SK-N-SH (cell line): ENCODE results near the gene ZNF610. TPM values are rescaled to one million over a fixed set of nuclear protein-coding genes. Genes with fewer than 3 reads are reported as not detected.

Source experiments
- CTCF ChIA-PET: fragments of 300-600, 350-600 bp; formaldehyde crosslinking; extraction: SDS; loops from one replicate; lab custom pipeline; 2021; lab: Yijun Ruan, JAX
- POLR2A ChIA-PET: fragments of 350-600 bp; sonication (Branson Sonifier 250); formaldehyde crosslinking; extraction: SDS; loops from one replicate; lab custom pipeline; 2020; ENCODE audit warnings: antibody characterized with exemption, inconsistent platforms; lab: Yijun Ruan, JAX
- DNase-seq: peaks from one replicate; pipeline ENCODE4 v3.0.0; 2012
- H2AFZ ChIP-seq: fragments of 200-600 bp; sonication (generic); 2 replicates; pipeline ENCODE4 v1.8.1; 2016; ENCODE audit warnings: antibody characterized with exemption, mild to moderate bottlenecking, low read depth
- H3F3A ChIP-seq: fragments of 200-600 bp; sonication (generic); replicated peaks from 2 replicates; pipeline ENCODE3; 2016; ENCODE audit warnings: antibody characterized with exemption, mild to moderate bottlenecking; ENCODE audit not compliant: insufficient read depth
- H3K27ac ChIP-seq, 2 experiments: fragments of 200-500 bp in 1 of 2; fragments of 200-600 bp in 1 of 2; sonication (Bioruptor generic) in 1 of 2; sonication (generic), shearing (Covaris generic) in 1 of 2; 2 replicates each; pipeline versions ENCODE4 v1.5.1 to v1.6.1; 2014 to 2016; ENCODE audit warnings: low read depth in 2 of 2, inconsistent platforms in 1 of 2, low read length in 1 of 2, mild to moderate bottlenecking in 1 of 2, mixed read lengths in 1 of 2
- H3K27me3 ChIP-seq: fragments of 200-600 bp; sonication (generic), shearing (Covaris generic); 2 replicates; pipeline ENCODE4 v1.6.1; 2016; ENCODE audit warnings: mixed run types; ENCODE audit not compliant: insufficient read depth
- H3K36me3 ChIP-seq, 2 experiments: fragments of 200-500 bp in 1 of 2; fragments of 200-600 bp in 1 of 2; sonication (Bioruptor generic) in 1 of 2; sonication (generic) in 1 of 2; replicated peaks in 1 of 2; 2 replicates each; pipeline versions ENCODE3 to v1.5.1; 2014 to 2016; ENCODE audit warnings: low read length in 1 of 2, mild to moderate bottlenecking in 1 of 2; ENCODE audit not compliant: insufficient read depth in 2 of 2, control insufficient read depth in 1 of 2
- H3K4me1 ChIP-seq, 2 experiments: fragments of 200-500 bp in 1 of 2; fragments of 200-600 bp in 1 of 2; sonication (Bioruptor generic) in 1 of 2; sonication (generic), shearing (Covaris generic) in 1 of 2; 2 replicates each; pipeline versions ENCODE4 v1.5.1 to v1.6.1; 2014 to 2016; ENCODE audit warnings: low read depth in 1 of 2, low read length in 1 of 2, mixed run types in 1 of 2; ENCODE audit not compliant: insufficient read depth in 2 of 2, control insufficient read depth in 1 of 2
- H3K4me2 ChIP-seq: fragments of 200-600 bp; sonication (generic), shearing (Covaris generic); 2 replicates; pipeline ENCODE4 v1.6.1; 2017; ENCODE audit warnings: mixed run types
- H3K4me3 ChIP-seq, 2 experiments: fragments of 200-500 bp in 1 of 2; fragments of 200-600 bp in 1 of 2; sonication (Bioruptor generic) in 1 of 2; sonication (generic), shearing (Covaris generic) in 1 of 2; 2 replicates each; pipeline versions ENCODE4 v1.5.1 to v1.8.1; 2014 to 2016; ENCODE audit warnings: low read depth in 2 of 2, inconsistent platforms in 1 of 2, low read length in 1 of 2, mild to moderate bottlenecking in 1 of 2, mixed read lengths in 1 of 2, moderate library complexity in 1 of 2
- H3K79me2 ChIP-seq: fragments of 200-600 bp; sonication (generic); 2 replicates; pipeline ENCODE4 v1.8.1; 2017; ENCODE audit warnings: mild to moderate bottlenecking; ENCODE audit not compliant: insufficient read depth
- H3K9ac ChIP-seq: fragments of 200-600 bp; sonication (generic); 2 replicates; pipeline ENCODE4 v1.6.1; 2017; ENCODE audit warnings: mixed run types
- H3K9me2 ChIP-seq: fragments of 200-600 bp; sonication (generic); 2 replicates; pipeline ENCODE4 v1.6.1; 2017; ENCODE audit warnings: mixed run types
- H3K9me3 ChIP-seq: fragments of 200-600 bp; sonication (generic); 2 replicates; pipeline ENCODE4 v1.6.1; 2017; ENCODE audit warnings: mixed run types, mild to moderate bottlenecking, moderate library complexity
- H4K20me1 ChIP-seq: fragments of 200-600 bp; sonication (generic); 2 replicates; pipeline ENCODE4 v1.6.1; 2017; ENCODE audit warnings: mild to moderate bottlenecking, mixed run types; ENCODE audit not compliant: insufficient read depth
- CHD2 ChIP-seq: fragments of 150-350 bp; IDR thresholded peaks from 2 replicates; pipeline ENCODE4 v1.6.1; 2018; ENCODE audit warnings: low read length; ENCODE audit not compliant: partially characterized antibody
- EZH2phosphoT487 ChIP-seq: fragments of 200-600 bp; sonication (generic); IDR thresholded peaks from 2 replicates; pipeline ENCODE4 v1.6.1; 2017; ENCODE audit warnings: low read depth, mixed run types, mild to moderate bottlenecking, antibody characterized with exemption, moderate library complexity, borderline replicate concordance
- FOSL2 ChIP-seq: IDR thresholded peaks from 2 replicates; pipeline ENCODE4 v1.4.0; 2012; ENCODE audit warnings: low read depth, mild to moderate bottlenecking, moderate library complexity, borderline replicate concordance
- GATA2 ChIP-seq: sonication (generic); formaldehyde crosslinking; IDR thresholded peaks from 2 replicates; pipeline ENCODE4 v1.5.0; 2020; ENCODE audit warnings: mild to moderate bottlenecking, missing genetic modification reagents
- IRF3 ChIP-seq: fragments of 150-350 bp; IDR thresholded peaks from 2 replicates; pipeline ENCODE4 v1.6.1; 2016; ENCODE audit warnings: mild to moderate bottlenecking, low read depth, low read length
- JUND ChIP-seq: IDR thresholded peaks from 2 replicates; pipeline ENCODE4 v1.4.0; 2012
- MAX ChIP-seq: IDR thresholded peaks from 2 replicates; pipeline ENCODE4 v1.4.0; 2012; ENCODE audit warnings: low read depth
- MEF2A ChIP-seq: IDR thresholded peaks from 2 replicates; pipeline ENCODE4 v1.4.0; 2012; ENCODE audit warnings: low read depth, borderline replicate concordance
- NFIC ChIP-seq: IDR thresholded peaks from 2 replicates; pipeline ENCODE4 v1.4.0; 2012; ENCODE audit warnings: borderline replicate concordance
- PBX3 ChIP-seq: IDR thresholded peaks from 2 replicates; pipeline ENCODE4; 2012
- POLR2AphosphoS5 ChIP-seq: IDR thresholded peaks from 2 replicates; pipeline ENCODE4 v1.6.1; 2012; ENCODE audit warnings: low read depth, low read length
- RCOR1 ChIP-seq: fragments of 150-350 bp; IDR thresholded peaks from 2 replicates; pipeline ENCODE4 v1.6.1; 2017; ENCODE audit warnings: antibody characterized with exemption, low read length
- TCF12 ChIP-seq: IDR thresholded peaks from 2 replicates; pipeline ENCODE4 v1.4.0; 2012
- USF1 ChIP-seq: IDR thresholded peaks from 2 replicates; pipeline ENCODE4 v1.4.0; 2012; ENCODE audit warnings: low read depth, borderline replicate concordance
- USF2 ChIP-seq: fragments of 150-350 bp; IDR thresholded peaks from 2 replicates; pipeline ENCODE4 v1.6.1; 2017; ENCODE audit warnings: antibody characterized with exemption, low read length, low read depth, borderline replicate concordance
- WGBS: methylation state at CpG from one replicate; pipeline ENCODE4 v1.1.6; 2017; ENCODE audit warnings: low lambda C conversion rate; 5-methylcytosine and 5-hydroxymethylcytosine counted together
- polyA plus RNA-seq, 3 experiments: library from polyadenylated mRNA; depleted of rRNA; stranded (reverse); fragments of >200 nt; gene quantifications; 2 replicates each; pipeline ENCODE4 v1.2.3, GENCODE V29; 2012

The ZNF610 gene
- polyA plus RNA-seq, 1 of the 3 experiments (the other 2 are of a cell fraction) = 1.9 TPM

- TF ChIP-seq POLR2AphosphoS5 = no peak
- TF ChIP-seq CHD2 = no peak
- no peak for TF ChIP-seq JUND
- no peak for TF ChIP-seq RCOR1
- Histone ChIP-seq H3K27ac (peak overlapping the region; percentile 50 to 84; a peak in 3 of 4 replicates), H3K36me3 (peaks cover 20 to 34% of the 10 kb centered on the region in 2 experiments), H3K9me2 (no peaks in the 10 kb centered on the region), H3K9ac (peak overlapping the region; percentile 64), H3K27me3 (no peaks in the 10 kb centered on the region), H3K4me2 (peak overlapping the region; percentile 75), H3K4me3 (peak overlapping the region; percentile 69 to 74), H3F3A (no peaks in the 10 kb centered on the region), H3K79me2 (no peaks in the 10 kb centered on the region), H2AFZ (peak overlapping the region; percentile 92), H3K9me3 (0 out of 2 replicates have a peak, but pooled peaks cover 4% of the 10 kb centered on the region), H4K20me1 (no peaks in the 10 kb centered on the region), H3K4me1 (peaks cover 0 to 5% of the 10 kb centered on the region in 2 experiments; a peak in 1 of 4 replicates)
- WGBS = 4% methylated on average over 14 of the region's 14 CpGs
- POLR2A ChIA-PET = interaction anchor here (1.0 to 1.7 kb wide), 4 partner anchors 9 to 209 kb away, joined by 3 to 5 read pairs (median 4); partner anchors contain the start of genes PPP2R1A, ZNF610 and ZNF880
- CTCF ChIA-PET = interaction anchor here (1.6 kb wide), 1 partner anchor 10 kb away, joined by 3 read pairs; no protein-coding TSS in a partner anchor
- peak; percentile 64 for DNase-seq
These were observed 62.0 kb downstream of the ZNF610 start for GRCh38 chr19:52398081-52398441.

- H3K27me3 ChIP-seq = no peaks in the 10 kb centered on the region
- H3F3A ChIP-seq = no peaks in the 10 kb centered on the region
- peaks cover 41 to 62% of the 10 kb centered on the region in 2 experiments for H3K36me3 ChIP-seq
- no peak overlapping the region for H2AFZ ChIP-seq
- no peaks in the 10 kb centered on the region for H4K20me1 ChIP-seq
- WGBS = 89% methylated on average over 6 of the region's 6 CpGs
- no peak for DNase-seq
- no peak overlapping the region for H3K4me2 ChIP-seq
- no peaks in the 10 kb centered on the region for H3K9me2 ChIP-seq
- H3K27ac ChIP-seq = no peak overlapping the region
- H3K9ac ChIP-seq = no peak overlapping the region
- TF ChIP-seq RCOR1 (no peak), USF1 (no peak), NFIC (no peak), FOSL2 (no peak), MEF2A (no peak), GATA2 (CRISPR knock-in tag) (no peak), EZH2phosphoT487 (no peak), PBX3 (no peak), MAX (no peak), IRF3 (no peak), USF2 (no peak), TCF12 (no peak)
- TF ChIP-seq, all 33 proteins: peak for 0
- ChIA-PET CTCF (no interaction called here), POLR2A (no interaction called here)
- no peaks in the 10 kb centered on the region for H3K4me1 ChIP-seq
- no peaks in the 10 kb centered on the region for H3K79me2 ChIP-seq
- H3K4me3 ChIP-seq = no peak overlapping the region
- H3K9me3 ChIP-seq = peaks cover 16% of the 10 kb centered on the region; the same call in 1 of the 2 replicates
These were observed 74.2 kb downstream of the ZNF610 start for GRCh38 chr19:52410276-52410675.
